ENCODE measurements around the gene RNF214. TPM values are rescaled to one million over a fixed set of nuclear protein-coding genes. Genes with fewer than 3 reads are reported as not detected.
"Not testable (repeated sequence)": the region's sequence is repeated elsewhere in the genome, so short reads cannot be mapped to it uniquely, and the experiment has no call there.

The RNF214 gene
- total RNA-seq, 1 donor from 2014 or later, result 13.7 TPM

- ATAC-seq, result no peak
These were observed 33.9 kb upstream of the RNF214 start for GRCh38 chr11:117198613-117199012.

GRCh38 chr11:117199053-117199915, 33.2 kb upstream of the RNF214 start, which contains the start of gene TAGLN:
TSS of gene TAGLN (plus strand) at chr11:117199370. CDS start at chr11:117203014, 3,644 bp downstream.
- ATAC-seq, result peak; percentile 27

GRCh38 chr11:117199916-117200812, 32.3 kb upstream of the RNF214 start:
- no peak for ATAC-seq

GRCh38 chr11:117200813-117201657, 31.4 kb upstream of the RNF214 start:
- ATAC-seq, result no peak

- no peak for ATAC-seq
These were observed 30.7 kb upstream of the RNF214 start for GRCh38 chr11:117201658-117202305.

GRCh38 chr11:117202386-117203068, 29.9 kb upstream of the RNF214 start:
- no peak for ATAC-seq

GRCh38 chr11:117203069-117203407, 29.4 kb upstream of the RNF214 start:
- ATAC-seq, result no peak

GRCh38 chr11:117204283-117205080, 28.0 kb upstream of the RNF214 start:
- ATAC-seq, result no peak

- no peak for ATAC-seq
These were observed 27.2 kb upstream of the RNF214 start for GRCh38 chr11:117205211-117205818.

- not testable (repeated sequence) for ATAC-seq
These were observed 26.4 kb upstream of the RNF214 start for GRCh38 chr11:117206111-117206510.

- ATAC-seq, result peak; percentile 20
These were observed 25.6 kb upstream of the RNF214 start for GRCh38 chr11:117206859-117207258.

- ATAC-seq, result not testable (repeated sequence)
These were observed 25.0 kb upstream of the RNF214 start for GRCh38 chr11:117207481-117207880.

GRCh38 chr11:117208710-117209109, 23.8 kb upstream of the RNF214 start:
- ATAC-seq, result not testable (repeated sequence)

- ATAC-seq, result not testable (repeated sequence)
These were observed 22.9 kb upstream of the RNF214 start for GRCh38 chr11:117209351-117210125.

GRCh38 chr11:117210620-117211019, 21.9 kb upstream of the RNF214 start:
- ATAC-seq, result no peak

- ATAC-seq, result no peak
These were observed 19.6 kb upstream of the RNF214 start for GRCh38 chr11:117212697-117213355.

GRCh38 chr11:117214404-117215110, 17.9 kb upstream of the RNF214 start:
- no peak for ATAC-seq

Data from esophagus mucosa (tissue), 1 donor.